ENCODE data around the gene ATP6V0E2.

The ATP6V0E2 gene

GRCh38 chr7:149832332-149833041 lies 41.3 kb upstream of the ATP6V0E2 start:
- Histone ChIP-seq H2AK5ac (ENCODE audit: low read length) (no peak overlapping the region), H3K27ac (ENCODE audit: low read depth, low read length) (no peak overlapping the region), H3K4me1 (ENCODE audit: control insufficient read depth, low read depth, low read length) (no peaks in the 10 kb centered on the region), H3K27me3 (ENCODE audit: insufficient read depth, low read length, poor library complexity) (no peaks in the 10 kb centered on the region), H2BK120ac (ENCODE audit: low read depth, low read length) (no peak overlapping the region), H3K4ac (ENCODE audit: low read depth, low read length) (no peak overlapping the region), H2BK5ac (ENCODE audit: low read length) (no peak overlapping the region), H3K4me2 (ENCODE audit: low read length) (no peak overlapping the region), H3K4me3 (ENCODE audit: low read length) (no peak overlapping the region), H3K79me1 (ENCODE audit: low read length) (no peaks in the 10 kb centered on the region), H3K18ac (ENCODE audit: low read length) (no peak overlapping the region), H3K56ac (ENCODE audit: low read length) (no peak overlapping the region), H4K5ac (ENCODE audit: low read length) (no peak overlapping the region), H3K23ac (ENCODE audit: low read length) (no peak overlapping the region), H3K79me2 (ENCODE audit: control insufficient read depth, insufficient read depth, low read length) (no peaks in the 10 kb centered on the region), H2BK15ac (replicated peaks; ENCODE audit: low read depth) (no peak overlapping the region), H4K8ac (ENCODE audit: low read depth, low read length) (no peak overlapping the region), H3K9ac (ENCODE audit: low read length) (no peak overlapping the region), H3K36me3 (ENCODE audit: control insufficient read depth, insufficient read depth, low read length) (no peaks in the 10 kb centered on the region)
- no peak for DNase-seq
- no CpG with 5 or more reads among the region's 13 CpGs for WGBS (ENCODE audit: extremely low coverage, insufficient coverage, low lambda C conversion rate)

GRCh38 chr7:149833495-149834130 lies 40.2 kb upstream of the ATP6V0E2 start:
- Histone ChIP-seq H3K4me2 (ENCODE audit: low read length) (no peak overlapping the region), H4K8ac (ENCODE audit: low read depth, low read length) (no peak overlapping the region), H3K4me1 (ENCODE audit: control insufficient read depth, low read depth, low read length) (no peaks in the 10 kb centered on the region), H3K27me3 (ENCODE audit: insufficient read depth, low read length, poor library complexity) (no peaks in the 10 kb centered on the region), H3K56ac (ENCODE audit: low read length) (no peak overlapping the region), H3K4me3 (ENCODE audit: low read length) (no peak overlapping the region), H3K36me3 (ENCODE audit: control insufficient read depth, insufficient read depth, low read length) (no peaks in the 10 kb centered on the region), H3K27ac (ENCODE audit: low read depth, low read length) (no peak overlapping the region), H2BK15ac (replicated peaks; ENCODE audit: low read depth) (no peak overlapping the region), H3K18ac (ENCODE audit: low read length) (no peak overlapping the region), H3K23ac (ENCODE audit: low read length) (no peak overlapping the region), H2BK120ac (ENCODE audit: low read depth, low read length) (no peak overlapping the region), H2AK5ac (ENCODE audit: low read length) (no peak overlapping the region), H3K79me2 (ENCODE audit: control insufficient read depth, insufficient read depth, low read length) (no peaks in the 10 kb centered on the region), H3K9ac (ENCODE audit: low read length) (no peak overlapping the region), H4K5ac (ENCODE audit: low read length) (no peak overlapping the region), H3K79me1 (ENCODE audit: low read length) (no peaks in the 10 kb centered on the region), H2BK5ac (ENCODE audit: low read length) (no peak overlapping the region), H3K4ac (ENCODE audit: low read depth, low read length) (no peak overlapping the region)
- no CpG with 5 or more reads among the region's 12 CpGs for WGBS (ENCODE audit: extremely low coverage, insufficient coverage, low lambda C conversion rate)
- no peak for DNase-seq

- H4K5ac ChIP-seq (ENCODE audit: low read length) = no peak overlapping the region
- no peaks in the 10 kb centered on the region for H3K79me1 ChIP-seq (ENCODE audit: low read length)
- H3K4me3 ChIP-seq (ENCODE audit: low read length) = no peak overlapping the region
- no peak overlapping the region for H2AK5ac ChIP-seq (ENCODE audit: low read length)
- H3K9ac ChIP-seq (ENCODE audit: low read length) = no peak overlapping the region
- H3K4me2 ChIP-seq (ENCODE audit: low read length) = no peak overlapping the region
- H2BK120ac ChIP-seq (ENCODE audit: low read depth, low read length) = no peak overlapping the region
- H3K4me1 ChIP-seq (ENCODE audit: control insufficient read depth, low read depth, low read length) = no peaks in the 10 kb centered on the region
- WGBS (ENCODE audit: extremely low coverage, insufficient coverage, low lambda C conversion rate) = no CpG with 5 or more reads among the region's 8 CpGs
- H3K18ac ChIP-seq (ENCODE audit: low read length) = no peak overlapping the region
- H3K56ac ChIP-seq (ENCODE audit: low read length) = no peak overlapping the region
- H3K27ac ChIP-seq (ENCODE audit: low read depth, low read length) = no peak overlapping the region
- no peak overlapping the region for H2BK5ac ChIP-seq (ENCODE audit: low read length)
- H4K8ac ChIP-seq (ENCODE audit: low read depth, low read length) = no peak overlapping the region
- H3K36me3 ChIP-seq (ENCODE audit: control insufficient read depth, insufficient read depth, low read length) = no peaks in the 10 kb centered on the region
- no peak overlapping the region for H3K23ac ChIP-seq (ENCODE audit: low read length)
- no peak for DNase-seq
- no peaks in the 10 kb centered on the region for H3K79me2 ChIP-seq (ENCODE audit: control insufficient read depth, insufficient read depth, low read length)
- no peaks in the 10 kb centered on the region for H3K27me3 ChIP-seq (ENCODE audit: insufficient read depth, low read length, poor library complexity)
- no peak overlapping the region for H3K4ac ChIP-seq (ENCODE audit: low read depth, low read length)
- H2BK15ac ChIP-seq (replicated peaks; ENCODE audit: low read depth) = no peak overlapping the region
These were observed 39.2 kb upstream of the ATP6V0E2 start for GRCh38 chr7:149834601-149835000.

- Histone ChIP-seq H3K79me2 (ENCODE audit: control insufficient read depth, insufficient read depth, low read length) (no peaks in the 10 kb centered on the region), H4K5ac (ENCODE audit: low read length) (no peak overlapping the region), H3K4me1 (ENCODE audit: control insufficient read depth, low read depth, low read length) (no peaks in the 10 kb centered on the region), H3K27me3 (ENCODE audit: insufficient read depth, low read length, poor library complexity) (no peaks in the 10 kb centered on the region), H3K4ac (ENCODE audit: low read depth, low read length) (no peak overlapping the region), H2BK5ac (ENCODE audit: low read length) (no peak overlapping the region), H3K27ac (ENCODE audit: low read depth, low read length) (no peak overlapping the region), H2BK120ac (ENCODE audit: low read depth, low read length) (no peak overlapping the region), H3K23ac (ENCODE audit: low read length) (no peak overlapping the region), H3K36me3 (ENCODE audit: control insufficient read depth, insufficient read depth, low read length) (no peaks in the 10 kb centered on the region), H3K18ac (ENCODE audit: low read length) (no peak overlapping the region), H2AK5ac (ENCODE audit: low read length) (no peak overlapping the region), H3K56ac (ENCODE audit: low read length) (no peak overlapping the region), H2BK15ac (replicated peaks; ENCODE audit: low read depth) (no peak overlapping the region), H3K4me3 (ENCODE audit: low read length) (no peak overlapping the region), H3K4me2 (ENCODE audit: low read length) (no peak overlapping the region), H3K79me1 (ENCODE audit: low read length) (no peaks in the 10 kb centered on the region), H4K8ac (ENCODE audit: low read depth, low read length) (no peak overlapping the region), H3K9ac (ENCODE audit: low read length) (no peak overlapping the region)
- DNase-seq = no peak
- WGBS (ENCODE audit: extremely low coverage, insufficient coverage, low lambda C conversion rate) = no CpG with 5 or more reads among the region's 1 CpG
These were observed 37.3 kb upstream of the ATP6V0E2 start for GRCh38 chr7:149836434-149836833.

GRCh38 chr7:149837564-149838223 lies 36.1 kb upstream of the ATP6V0E2 start:
- Histone ChIP-seq H3K56ac (ENCODE audit: low read length) (no peak overlapping the region), H3K4me3 (ENCODE audit: low read length) (no peak overlapping the region), H4K5ac (ENCODE audit: low read length) (no peak overlapping the region), H3K79me2 (ENCODE audit: control insufficient read depth, insufficient read depth, low read length) (no peaks in the 10 kb centered on the region), H3K9ac (ENCODE audit: low read length) (no peak overlapping the region), H2BK120ac (ENCODE audit: low read depth, low read length) (no peak overlapping the region), H3K23ac (ENCODE audit: low read length) (no peak overlapping the region), H4K8ac (ENCODE audit: low read depth, low read length) (no peak overlapping the region), H3K4me2 (ENCODE audit: low read length) (no peak overlapping the region), H3K4me1 (ENCODE audit: control insufficient read depth, low read depth, low read length) (no peaks in the 10 kb centered on the region), H3K27me3 (ENCODE audit: insufficient read depth, low read length, poor library complexity) (peaks cover 3% of the 10 kb centered on the region), H3K18ac (ENCODE audit: low read length) (no peak overlapping the region), H3K4ac (ENCODE audit: low read depth, low read length) (no peak overlapping the region), H2BK5ac (ENCODE audit: low read length) (no peak overlapping the region), H2BK15ac (replicated peaks; ENCODE audit: low read depth) (no peak overlapping the region), H3K27ac (ENCODE audit: low read depth, low read length) (no peak overlapping the region), H3K79me1 (ENCODE audit: low read length) (no peaks in the 10 kb centered on the region), H3K36me3 (ENCODE audit: control insufficient read depth, insufficient read depth, low read length) (no peaks in the 10 kb centered on the region), H2AK5ac (ENCODE audit: low read length) (no peak overlapping the region)
- no CpG with 5 or more reads among the region's 17 CpGs for WGBS (ENCODE audit: extremely low coverage, insufficient coverage, low lambda C conversion rate)
- DNase-seq = no peak
